Measurements from ENCODE around the gene GTPBP2.

Gene GTPBP2

DNA sequence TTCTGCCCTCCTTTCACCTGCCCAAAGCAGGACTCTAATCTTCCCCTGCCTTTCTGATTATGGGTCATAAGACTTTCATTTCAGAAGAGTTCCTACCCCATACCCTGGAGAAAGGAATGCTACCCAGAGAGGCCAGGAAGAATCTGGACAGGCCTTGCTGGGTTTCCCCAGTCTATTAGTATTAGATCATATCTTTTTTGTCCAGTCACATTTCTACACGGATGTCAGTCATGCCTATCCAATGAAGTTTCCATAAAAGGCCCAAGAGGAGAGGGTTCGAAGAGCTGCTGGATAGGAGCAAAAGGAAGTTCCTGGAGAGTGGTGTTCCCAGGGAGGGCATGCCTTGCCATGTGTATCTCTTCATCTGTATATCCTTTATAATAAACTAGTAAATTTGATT, 49.9 kb downstream of the GTPBP2 start:
- H3K4me3 ChIP-seq (ENCODE audit: low read depth, low read length): no peak overlapping the region
- TF ChIP-seq, protein P1, sequence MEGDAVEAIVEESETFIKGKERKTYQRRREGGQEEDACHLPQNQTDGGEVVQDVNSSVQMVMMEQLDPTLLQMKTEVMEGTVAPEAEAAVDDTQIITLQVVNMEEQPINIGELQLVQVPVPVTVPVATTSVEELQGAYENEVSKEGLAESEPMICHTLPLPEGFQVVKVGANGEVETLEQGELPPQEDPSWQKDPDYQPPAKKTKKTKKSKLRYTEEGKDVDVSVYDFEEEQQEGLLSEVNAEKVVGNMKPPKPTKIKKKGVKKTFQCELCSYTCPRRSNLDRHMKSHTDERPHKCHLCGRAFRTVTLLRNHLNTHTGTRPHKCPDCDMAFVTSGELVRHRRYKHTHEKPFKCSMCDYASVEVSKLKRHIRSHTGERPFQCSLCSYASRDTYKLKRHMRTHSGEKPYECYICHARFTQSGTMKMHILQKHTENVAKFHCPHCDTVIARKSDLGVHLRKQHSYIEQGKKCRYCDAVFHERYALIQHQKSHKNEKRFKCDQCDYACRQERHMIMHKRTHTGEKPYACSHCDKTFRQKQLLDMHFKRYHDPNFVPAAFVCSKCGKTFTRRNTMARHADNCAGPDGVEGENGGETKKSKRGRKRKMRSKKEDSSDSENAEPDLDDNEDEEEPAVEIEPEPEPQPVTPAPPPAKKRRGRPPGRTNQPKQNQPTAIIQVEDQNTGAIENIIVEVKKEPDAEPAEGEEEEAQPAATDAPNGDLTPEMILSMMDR (IDR thresholded peaks at IDR 0.05; ENCODE audit: low read depth, low read length): no peak

DNA sequence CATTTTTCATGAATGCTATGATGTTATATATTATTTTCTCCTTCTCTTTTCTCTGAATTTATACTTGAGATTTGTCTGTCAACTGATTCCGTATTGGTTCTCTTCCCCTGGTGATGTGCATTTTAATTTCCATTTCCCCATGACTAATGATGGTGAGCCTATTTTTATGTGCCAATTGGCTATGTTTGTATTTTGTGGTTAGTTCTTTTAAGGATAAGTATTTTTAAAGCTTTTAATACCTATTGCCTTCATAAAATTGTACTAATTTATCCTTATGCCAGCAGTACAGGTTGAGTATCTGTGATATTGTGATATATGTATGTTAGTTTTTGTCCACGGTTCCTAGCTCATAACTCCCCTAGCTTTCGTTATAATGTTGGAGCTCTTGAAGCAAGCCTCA, 50.3 kb downstream of the GTPBP2 start:
- no peak overlapping the region for H3K4me3 ChIP-seq (ENCODE audit: low read depth, low read length)

DNA sequence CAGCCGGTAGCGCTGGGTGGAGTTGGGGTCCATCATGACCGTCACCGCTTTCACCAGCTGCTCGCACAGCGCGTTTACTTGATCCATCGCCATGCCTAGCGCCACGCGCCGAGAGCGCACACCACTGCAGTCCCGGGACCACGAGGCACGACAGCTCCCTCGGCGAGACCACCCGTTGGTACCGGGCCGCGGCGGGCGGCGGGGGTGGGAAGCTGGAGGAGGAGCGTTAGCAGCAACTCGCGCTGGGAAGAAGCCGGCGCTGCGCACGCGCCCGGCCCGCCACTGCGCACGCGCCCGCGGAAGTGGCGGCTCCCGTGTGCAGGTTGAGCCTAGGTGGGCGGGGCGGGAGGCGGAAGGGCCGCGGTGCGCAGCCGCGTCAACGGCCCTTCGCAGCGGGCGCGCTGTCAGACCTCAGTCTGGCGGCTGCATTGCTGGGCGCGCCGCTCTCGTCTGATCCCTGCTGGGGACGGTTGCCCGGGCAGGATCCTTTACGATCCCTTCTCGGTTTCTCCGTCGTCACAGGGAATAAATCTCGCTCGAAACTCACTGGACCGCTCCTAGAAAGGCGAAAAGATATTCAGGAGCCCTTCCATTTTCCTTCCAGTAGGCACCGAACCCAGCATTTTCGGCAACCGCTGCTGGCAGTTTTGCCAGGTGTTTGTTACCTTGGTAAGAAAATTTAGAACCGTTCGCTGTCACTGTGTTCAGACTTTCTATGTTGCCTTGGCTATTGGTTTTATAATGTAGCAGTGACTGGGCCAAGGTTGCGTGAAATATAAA, 53.1 kb downstream of the GTPBP2 start, which contains the start of the genes POLH and XPO5:
TSS of gene POLH (plus strand) at position 414 of the 780 bp plus-strand sequence. CDS start 6,135 bp downstream, outside the sequence.
TSS of gene XPO5 (minus strand) at position 267 of the 780 bp plus-strand sequence. CDS start at position 93, 174 bp downstream.
- H3K4me3 ChIP-seq (ENCODE audit: low read depth, low read length): peak within 1 kb of the TSS; percentile 99
- TF ChIP-seq, protein P1 (IDR thresholded peaks at IDR 0.05; ENCODE audit: low read depth, low read length): no peak

More for the DNA sequence above, 50.3 kb downstream of the GTPBP2 start:
- TF ChIP-seq, protein P1 (IDR thresholded peaks at IDR 0.05; ENCODE audit: low read depth, low read length): no peak

DNA sequence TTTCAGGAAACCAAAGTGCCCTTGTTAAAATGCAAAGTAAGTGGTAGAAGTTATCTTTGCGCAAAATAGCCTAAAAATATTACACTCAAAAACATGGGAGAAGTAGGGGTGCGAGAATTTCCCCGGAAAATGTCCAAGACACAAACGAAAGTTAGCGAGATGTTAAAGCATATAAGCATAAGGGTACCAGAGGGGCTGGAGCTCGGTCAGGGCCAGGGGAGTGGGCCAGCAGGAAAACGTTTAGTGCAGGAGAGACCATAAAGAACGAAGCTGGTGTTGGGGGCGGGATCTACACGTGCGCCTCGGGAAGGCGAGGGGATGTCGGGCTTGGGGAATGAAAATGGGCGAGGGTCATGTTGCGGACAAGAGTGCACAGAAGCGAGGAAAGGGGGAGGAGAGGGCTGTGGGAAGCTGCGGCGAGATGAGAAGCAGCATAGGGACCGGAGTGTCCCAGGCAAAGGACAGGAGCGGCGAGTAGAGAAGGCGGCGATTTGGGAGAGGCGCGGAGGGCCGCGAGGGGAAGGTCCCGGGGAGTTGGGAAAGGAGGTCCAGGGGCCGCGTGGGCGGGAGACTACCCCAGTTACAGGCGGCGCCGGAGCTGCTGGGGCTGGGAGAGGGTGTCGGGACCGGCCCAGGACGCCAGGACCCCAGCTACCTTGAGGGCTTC, 53.8 kb downstream of the GTPBP2 start:
- TF ChIP-seq, protein P1 (IDR thresholded peaks at IDR 0.05; ENCODE audit: low read depth, low read length): no peak

DNA sequence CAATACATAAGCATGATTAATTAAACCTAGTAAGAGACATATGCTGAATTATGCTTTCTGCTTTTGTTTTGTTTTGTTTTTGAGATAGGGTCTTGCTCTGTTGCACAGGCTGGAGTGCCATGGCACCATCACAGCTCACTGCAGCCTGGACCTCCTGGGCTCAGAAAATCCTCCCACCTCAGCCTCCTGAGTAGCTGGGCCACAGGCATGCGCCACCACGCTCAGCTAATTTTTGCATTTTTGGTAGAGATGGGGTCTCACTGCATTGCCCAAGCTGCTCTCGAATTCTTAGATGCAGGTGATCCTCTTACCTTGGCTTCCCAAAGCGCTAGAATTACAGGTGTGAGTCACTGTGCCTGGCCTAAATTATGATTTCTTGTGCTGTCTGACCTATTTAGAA, 57.0 kb downstream of the GTPBP2 start:
- TF ChIP-seq, protein P1 (IDR thresholded peaks at IDR 0.05; ENCODE audit: low read depth, low read length): no peak
- no peak overlapping the region for H3K4me3 ChIP-seq (ENCODE audit: low read depth, low read length)

More for the DNA sequence above, 53.8 kb downstream of the GTPBP2 start:
- H3K4me3 ChIP-seq (ENCODE audit: low read depth, low read length): peak overlapping the region; percentile 99

DNA sequence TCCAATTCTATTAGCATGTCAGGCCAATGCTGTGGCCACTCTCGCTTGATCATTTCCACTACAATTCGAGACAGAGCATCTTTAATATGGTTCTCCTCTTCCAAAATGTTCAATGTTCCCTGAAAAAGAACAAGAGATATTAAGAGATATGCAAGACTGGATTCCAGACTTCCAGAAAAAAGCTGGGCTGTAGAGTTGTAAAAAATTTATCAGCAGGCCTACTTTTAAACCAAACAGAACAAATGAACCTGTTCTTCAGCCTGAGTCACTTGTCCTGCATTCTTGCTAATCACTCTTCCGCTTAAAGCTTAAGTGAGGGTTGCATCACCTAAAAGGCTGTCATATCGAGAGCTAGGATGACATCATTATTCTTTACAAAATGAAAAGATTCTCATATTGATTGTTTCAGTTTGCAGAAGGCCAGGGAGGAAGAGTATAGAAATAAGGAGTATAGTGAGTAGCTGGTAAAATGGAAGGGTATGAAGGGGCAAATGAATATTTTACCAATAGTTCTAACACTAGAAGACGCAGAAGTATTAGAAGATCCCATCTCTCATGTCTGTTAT, 58.1 kb downstream of the GTPBP2 start:
- TF ChIP-seq, protein P1 (IDR thresholded peaks at IDR 0.05; ENCODE audit: low read depth, low read length): no peak
- no peak overlapping the region for H3K4me3 ChIP-seq (ENCODE audit: low read depth, low read length)
